PC-3 (cell line): ENCODE results near the gene EXOC8.

ENCODE experiments used
- CTCF ChIP-seq: fragments of 300-600 bp; sonication (generic); conservative IDR thresholded peaks from 2 replicates; pipeline ENCODE4 v1.5.1; 2017; ENCODE audit warnings: antibody characterized with exemption, low read depth, mild to moderate bottlenecking, low read length
- EZH2 ChIP-seq: fragments of 300-600 bp; sonication (generic); IDR thresholded peaks from one replicate; pipeline ENCODE4 v1.6.1; 2017; ENCODE audit warnings: antibody characterized with exemption, mild to moderate bottlenecking, low read length; ENCODE audit not compliant: unreplicated experiment
- EZH2phosphoT487 ChIP-seq: fragments of 300-600 bp; sonication (generic); IDR thresholded peaks from 2 replicates; pipeline ENCODE4 v1.6.1; 2018; ENCODE audit warnings: mild to moderate bottlenecking, antibody characterized with exemption, low read length, borderline replicate concordance

- TF ChIP-seq CTCF: no peak
- no peak for TF ChIP-seq EZH2
- no peak for TF ChIP-seq EZH2phosphoT487
Observed at GRCh38 chr1:231359113-231359512, 21.5 kb upstream of the EXOC8 start.
